ENCODE results near the gene SLC46A2.

DNA sequence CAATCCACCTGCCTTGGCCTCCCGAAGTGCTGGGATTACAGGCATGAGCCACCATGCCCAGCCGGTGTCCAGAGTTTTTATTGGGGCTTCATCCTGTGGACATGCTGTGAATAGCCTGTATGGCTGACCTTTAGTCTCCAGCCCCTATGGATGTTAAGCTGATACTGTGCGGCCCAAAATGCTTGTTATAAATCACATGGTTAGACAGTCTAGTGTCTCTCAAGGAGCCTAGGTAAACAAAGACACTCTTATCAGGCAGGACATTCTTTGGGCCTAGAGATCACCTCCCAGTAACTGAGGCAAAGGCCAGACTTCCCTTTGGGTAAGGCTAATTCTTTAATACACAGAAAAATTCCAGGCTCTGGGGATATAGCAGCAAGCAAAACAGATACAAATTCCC, 22.0 kb upstream of the SLC46A2 start:
- no peak for TF ChIP-seq CTCF (IDR thresholded peaks at IDR 0.05)
- TF ChIP-seq EP300 (IDR thresholded peaks at IDR 0.05) = no peak
- TF ChIP-seq POLR2A (IDR thresholded peaks at IDR 0.05) = no peak
